GM18517 (cell line): ENCODE measurements around the gene FAM81B.

ENCODE experiments used
- ATAC-seq: cut with Tn5 transposase; IDR thresholded peaks from one replicate; pipeline ENCODE4 v1.9.1; 2021; ENCODE audit warnings: mild to moderate bottlenecking, moderate library complexity; ENCODE audit not compliant: unreplicated experiment

The FAM81B gene

DNA sequence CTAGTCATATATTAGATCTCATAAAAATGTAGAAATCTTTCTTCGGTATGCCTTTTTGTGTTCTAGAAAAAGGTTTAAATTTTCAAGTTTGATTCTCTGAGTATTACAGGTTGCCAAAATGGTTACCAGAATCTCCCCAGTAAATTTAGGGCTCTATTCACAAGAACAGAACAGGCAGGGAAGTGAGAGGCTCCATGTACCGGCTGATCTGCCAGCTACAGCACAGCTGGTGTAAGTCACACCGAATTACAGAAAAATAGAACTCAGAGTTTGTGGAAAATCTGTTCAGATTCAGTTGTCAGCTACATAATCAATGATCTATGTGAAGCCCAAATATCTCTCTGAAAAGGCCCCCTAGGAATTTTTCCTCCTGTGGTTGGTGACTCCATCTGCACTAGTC lies 10.5 kb downstream of the FAM81B start:
- no peak for ATAC-seq

DNA sequence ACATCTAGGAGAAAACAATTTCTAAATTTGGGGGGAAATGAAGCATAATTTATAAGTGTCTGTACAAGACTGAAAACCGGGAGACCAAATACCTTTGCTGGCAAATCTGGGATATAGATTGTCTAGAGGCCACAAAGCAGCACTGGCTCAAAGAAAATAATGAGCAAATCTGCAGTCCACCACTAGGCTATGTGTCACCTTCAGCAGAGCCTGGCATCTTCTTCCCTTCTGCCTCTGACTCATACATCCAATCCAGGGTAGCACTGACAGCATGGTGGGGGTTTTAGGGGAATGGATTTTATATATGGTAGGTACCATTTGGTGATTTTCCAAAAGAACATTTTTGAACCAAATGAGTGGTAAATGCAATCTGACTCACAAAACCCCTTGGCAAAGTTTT lies 12.8 kb downstream of the FAM81B start:
- no peak for ATAC-seq

DNA sequence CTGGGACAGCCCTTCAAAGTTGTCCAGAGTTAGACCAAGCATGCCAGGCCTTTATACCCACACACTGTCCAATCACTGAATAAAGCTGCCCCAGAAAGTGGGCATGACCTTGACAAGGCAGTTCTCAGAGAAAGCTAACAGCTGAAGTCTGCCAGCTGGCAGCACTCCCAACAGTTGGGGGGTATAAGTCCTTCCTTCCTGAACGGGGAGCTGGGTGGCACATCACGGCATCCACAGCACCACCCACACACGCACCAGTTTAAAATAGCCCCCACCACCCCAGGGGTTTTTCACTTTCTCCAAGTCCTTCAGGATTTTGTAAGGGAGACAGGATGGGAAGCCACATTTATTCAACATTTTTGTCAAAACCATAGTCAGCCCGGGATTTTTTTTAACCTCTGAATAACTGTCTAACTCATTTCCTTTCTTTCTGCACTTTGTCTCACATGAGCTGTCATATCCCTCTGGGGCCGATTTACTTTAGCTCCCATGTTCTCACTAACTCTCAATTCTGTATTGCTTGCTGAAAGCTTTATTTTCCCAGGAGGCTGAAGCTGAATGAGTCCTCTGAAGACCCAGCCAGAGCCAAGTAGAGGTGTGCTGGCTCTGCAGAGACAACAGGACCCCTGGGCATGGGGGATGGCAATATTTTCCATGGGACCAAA lies 15.4 kb downstream of the FAM81B start:
- ATAC-seq: no peak

DNA sequence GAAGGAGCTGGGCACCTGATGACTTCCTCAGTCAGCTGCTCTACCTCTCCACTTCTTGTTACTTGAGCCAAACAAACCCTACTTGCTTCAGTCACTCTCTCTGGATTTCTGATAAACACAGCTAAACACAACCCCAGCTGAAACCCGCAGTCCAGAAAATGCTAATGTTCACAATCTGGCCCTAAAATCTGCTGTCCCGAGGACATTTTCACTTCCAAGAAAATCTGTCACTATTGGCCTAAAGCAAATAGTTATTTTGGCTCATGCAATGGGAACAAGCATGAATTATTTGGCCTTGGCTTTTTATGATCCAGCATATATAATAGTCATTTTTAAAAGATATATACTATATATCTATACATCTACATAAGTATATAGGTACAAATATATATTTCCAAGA lies 19.1 kb downstream of the FAM81B start:
- no peak for ATAC-seq

DNA sequence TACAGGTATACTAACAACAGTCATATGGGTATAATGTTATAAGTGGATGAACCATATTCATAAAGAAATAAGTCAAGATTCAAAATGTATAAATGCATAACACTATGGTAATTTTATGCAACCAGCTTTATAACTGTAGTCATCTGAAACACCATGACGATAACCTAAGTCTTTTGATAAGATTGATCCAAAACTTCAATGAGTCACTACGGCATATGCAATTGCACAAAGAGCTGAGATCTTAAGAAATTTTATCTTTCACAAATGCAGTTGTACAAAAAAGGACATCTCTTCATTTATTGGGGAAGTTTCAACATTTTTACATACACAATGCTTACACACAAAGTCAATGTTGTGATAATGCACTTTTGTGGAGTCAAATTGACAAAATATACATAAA lies 20.3 kb downstream of the FAM81B start:
- ATAC-seq: no peak

DNA sequence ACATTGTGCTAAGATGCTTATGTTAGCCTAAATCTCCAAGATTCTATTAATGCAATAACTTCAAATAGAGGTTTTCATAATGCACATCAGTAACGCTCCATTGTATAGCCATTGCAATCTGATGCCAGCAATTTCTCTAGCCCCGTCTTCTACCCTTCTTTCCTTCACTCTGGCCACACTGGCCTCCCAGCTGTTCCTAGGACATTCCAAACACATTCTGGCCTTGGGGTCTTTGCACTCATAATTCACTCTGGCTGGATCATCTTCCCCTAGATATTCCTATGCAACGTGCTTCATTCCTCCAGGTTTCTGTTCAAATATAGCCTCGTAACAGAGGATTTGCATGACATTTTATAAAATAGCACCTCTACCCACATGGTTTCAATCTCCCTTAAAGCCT lies 23.3 kb downstream of the FAM81B start:
- ATAC-seq: no peak

DNA sequence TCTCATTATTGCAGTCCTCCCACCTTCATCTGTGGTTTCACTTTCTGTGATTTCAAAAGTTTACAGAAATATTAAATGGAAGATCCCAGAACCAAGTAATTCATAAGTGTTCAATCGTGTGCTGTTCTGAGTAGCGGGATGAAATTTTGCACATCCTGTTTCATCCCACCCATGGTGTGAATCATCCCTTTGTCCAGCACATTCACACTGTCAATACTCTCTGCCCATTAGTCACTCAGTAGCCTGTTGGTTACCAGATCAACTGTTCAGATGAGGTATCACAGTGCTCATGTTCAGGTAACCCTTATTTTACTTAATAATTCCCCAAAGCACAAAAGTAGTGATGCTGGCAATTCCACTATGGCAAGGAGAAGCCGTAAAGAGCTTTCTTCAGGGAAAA lies 26.8 kb downstream of the FAM81B start:
- ATAC-seq: no peak

DNA sequence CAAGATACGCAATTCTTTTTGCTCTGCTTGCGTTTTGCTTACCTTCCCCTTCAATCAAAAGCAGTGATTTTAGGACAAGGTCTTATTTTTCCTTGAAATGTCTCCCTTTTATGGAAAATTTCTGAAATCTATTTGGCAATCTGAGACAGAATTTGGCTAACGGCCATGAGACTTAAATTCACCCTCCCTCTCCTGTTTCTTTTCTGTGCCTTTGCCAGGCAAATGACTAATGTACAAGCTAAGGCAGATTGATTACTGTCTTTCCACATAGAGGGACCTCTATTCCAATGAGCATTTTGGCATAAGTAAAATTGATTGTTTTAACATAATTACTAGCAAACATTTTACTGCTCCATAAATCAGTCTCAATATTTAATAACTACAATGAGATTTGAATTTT lies 31.7 kb downstream of the FAM81B start:
- ATAC-seq: no peak

DNA sequence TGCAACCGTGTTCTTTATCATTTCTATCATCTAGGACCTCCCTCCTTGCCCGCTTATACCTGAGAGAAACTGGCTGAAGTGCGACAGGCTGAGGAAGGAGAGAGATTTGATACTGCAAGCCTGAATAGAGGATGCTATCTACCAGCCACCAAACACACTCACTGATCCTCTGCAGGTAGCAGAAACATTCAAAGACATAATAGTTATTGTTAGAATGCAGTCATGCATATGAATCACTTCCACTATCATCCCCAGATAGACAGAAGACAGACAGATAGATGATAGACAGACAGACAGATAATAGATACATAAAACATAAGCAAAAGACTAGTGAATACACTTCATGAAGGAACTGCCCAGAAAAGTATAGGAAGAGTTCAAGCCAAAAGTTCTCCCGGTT lies 32.9 kb downstream of the FAM81B start:
- ATAC-seq: no peak

DNA sequence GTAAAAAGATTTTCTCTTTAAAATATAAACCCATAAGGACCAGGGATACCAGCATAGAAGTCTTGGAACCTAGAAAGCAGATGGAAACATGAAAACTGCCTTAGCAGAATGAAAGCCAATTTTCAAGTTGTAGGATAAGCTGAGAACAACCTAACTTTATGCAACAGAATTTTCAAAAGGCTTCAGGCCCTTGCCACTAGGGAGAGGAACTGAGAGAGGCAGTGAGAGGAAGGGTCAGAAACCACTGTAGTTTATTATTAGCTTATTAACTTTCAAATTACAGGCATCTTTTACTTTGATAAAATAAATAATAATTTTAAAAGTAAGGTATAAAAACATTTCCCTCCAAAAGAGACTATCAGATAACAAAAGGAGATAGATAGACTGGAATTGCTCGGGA lies 33.4 kb downstream of the FAM81B start:
- ATAC-seq: no peak

DNA sequence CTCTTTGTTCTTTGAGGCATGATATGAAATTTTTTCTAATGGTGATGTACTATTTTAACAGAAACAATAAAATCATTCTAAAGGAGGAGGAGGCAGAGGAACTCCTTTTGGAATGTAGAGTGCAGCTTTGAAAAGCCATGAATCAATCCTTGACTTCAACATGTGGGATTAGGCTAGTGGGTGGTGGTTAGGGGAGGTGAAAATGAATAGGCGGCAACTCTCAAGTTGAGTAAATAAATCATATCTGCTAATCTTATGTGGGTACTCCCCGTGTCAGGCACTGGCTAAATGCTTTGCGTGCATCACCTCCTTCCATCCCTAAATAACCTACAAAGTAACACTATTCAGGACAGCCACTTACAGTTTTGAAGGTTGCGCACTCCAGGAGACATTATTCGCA lies 35.1 kb downstream of the FAM81B start:
- ATAC-seq: no peak

DNA sequence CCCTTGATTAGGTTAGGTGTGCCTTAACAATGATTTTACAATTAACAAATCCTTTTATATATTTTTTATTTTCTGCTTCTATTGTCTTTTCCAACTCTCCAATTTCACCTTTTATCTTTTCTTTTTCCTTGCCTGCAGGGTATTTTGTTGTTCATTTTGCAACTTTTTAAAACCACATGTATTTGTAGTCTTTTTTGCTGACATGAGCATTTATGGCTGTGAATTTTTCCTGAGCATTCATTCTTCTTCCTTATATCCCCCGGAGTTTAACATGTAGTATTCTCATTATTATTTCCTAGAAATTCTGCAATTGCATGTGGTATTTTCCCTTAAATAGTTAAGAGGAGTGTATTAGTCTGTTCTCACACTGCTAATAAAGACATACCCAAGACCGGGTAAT lies 41.6 kb downstream of the FAM81B start:
- no peak for ATAC-seq

DNA sequence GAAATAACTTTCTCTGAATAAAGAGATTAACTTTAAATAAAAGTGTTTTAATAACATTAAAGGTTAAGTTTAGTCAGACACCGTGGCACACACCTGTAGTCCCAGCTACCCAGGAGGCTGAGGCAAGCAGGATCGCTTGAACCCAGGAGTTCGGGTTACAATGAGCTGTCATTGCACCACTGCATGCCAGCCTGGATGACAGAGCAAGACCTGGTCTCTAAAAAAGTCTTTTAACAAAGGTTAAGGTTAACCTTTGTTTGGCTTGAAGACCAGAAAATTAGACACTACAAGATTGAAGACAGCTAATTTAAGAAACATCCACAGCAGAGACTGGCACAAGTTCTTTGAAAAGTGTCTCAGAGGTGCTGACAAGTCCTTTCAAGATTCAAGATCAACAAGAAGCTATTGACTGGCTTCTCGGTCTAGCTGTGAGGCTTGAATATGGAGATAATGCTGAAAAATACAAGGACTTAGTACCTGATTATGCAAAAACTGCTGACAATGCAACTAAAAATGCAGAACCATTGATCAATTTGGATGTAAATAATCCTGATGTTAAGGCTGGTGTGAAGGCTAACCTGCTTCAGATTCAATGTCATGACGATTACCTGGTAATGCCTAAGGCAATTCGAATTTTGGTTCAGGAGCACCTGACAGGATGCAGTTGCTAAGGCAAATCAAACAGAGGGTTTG lies 48.8 kb downstream of the FAM81B start:
- no peak for ATAC-seq

DNA sequence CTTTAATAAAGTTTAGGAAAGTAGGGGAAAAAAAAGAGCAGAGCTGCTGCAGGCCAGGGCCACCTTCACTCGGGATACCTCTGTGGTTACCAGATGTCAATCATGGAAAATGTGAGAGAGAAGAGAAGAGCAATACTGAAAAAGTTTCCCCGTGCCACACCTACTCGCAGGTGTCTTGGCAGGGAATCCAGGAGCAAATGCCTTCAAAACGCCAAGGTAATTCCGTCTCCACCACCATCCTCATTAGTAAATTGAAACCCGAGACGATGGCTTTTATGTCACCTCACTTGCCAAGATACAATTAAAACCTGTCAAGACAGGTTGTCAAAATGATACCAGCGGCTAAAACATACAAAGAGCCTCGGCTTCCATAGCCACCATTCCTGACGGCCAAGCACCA lies 49.7 kb downstream of the FAM81B start:
- no peak for ATAC-seq

DNA sequence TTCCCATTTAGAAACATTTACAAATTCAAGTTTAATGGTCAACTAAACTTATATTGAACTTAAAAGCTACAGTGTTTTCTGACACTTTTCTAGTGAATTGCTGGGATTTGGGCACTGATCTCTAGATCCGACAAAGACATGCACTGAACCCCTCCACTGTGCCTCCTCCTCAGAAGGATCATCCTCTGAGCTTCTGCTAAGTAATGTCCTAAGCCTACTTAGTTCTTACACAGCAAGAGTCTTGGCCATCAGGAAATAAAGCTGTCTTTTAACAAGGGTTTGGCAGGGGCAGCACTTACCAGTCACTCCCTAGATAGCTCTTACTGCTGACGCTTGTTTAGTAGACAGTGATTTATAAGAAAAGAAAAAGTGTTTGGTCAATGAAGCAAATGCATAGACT lies 50.5 kb downstream of the FAM81B start:
- no peak for ATAC-seq

DNA sequence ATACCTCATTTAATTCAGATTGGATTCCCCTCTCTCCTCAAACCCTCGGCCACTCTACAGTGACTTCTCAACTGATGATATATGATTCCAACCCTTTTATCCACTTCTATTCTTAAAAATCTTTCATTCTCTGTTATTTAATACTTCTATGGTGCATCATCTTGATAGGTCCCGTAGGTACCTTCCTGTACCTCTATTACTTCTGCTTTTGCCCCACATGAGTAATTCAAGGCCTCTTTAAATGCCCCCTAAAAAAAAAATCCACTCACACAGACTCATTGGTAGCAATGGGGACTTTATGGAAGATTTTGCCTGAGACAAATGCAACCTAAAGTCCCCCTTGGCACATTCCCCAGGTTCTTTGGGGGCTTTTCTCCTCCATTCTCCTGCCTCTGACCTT lies 54.3 kb downstream of the FAM81B start:
- ATAC-seq: no peak

DNA sequence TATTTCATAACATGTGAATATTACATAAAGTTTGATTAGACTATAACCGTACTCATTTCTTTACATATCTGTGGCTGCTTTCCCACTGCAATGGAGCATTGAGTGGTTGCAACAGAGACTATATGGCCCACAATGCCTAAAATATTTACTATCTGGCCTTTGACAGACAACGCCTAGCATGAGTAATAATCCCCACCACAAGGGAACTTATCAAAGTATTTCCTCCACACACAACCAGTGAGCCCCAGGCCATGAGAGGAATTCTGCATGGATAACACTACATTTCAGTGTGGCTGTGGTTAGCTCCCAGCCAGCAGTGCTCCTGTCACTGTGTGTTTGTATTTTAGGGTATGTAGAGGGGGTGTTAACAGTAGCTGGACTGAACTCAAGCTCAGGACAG lies 54.8 kb downstream of the FAM81B start:
- no peak for ATAC-seq

DNA sequence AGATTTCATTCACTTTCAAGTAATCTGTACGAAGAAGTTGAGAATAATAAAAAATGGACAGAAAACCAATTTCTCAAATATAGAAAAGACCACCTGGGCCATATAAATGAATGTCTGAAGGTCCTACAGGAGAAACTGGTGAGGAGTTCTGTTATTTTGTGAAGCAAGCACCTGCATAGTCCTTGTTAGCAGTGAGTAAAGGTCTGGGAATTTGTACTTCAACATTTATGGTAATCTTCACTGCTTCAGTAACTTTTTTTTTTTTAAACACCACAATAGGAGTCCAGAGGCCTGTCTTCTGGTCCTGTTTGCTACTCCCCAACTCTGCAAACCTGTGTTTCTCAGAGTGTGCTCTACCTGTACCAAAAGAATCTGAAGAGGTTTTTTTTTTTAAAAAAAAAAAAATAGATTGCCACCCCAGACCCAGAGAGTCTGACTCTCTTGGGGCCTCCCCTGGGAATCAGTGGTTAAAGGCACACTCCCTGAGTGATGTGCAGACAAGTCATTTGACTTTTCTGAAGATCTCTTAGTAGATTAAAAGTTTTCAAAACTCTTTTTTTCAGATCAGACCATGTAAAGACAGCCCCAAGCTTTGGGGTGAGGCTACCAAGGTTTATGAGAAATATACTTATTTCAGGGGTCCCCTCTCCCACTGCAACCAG lies 55.5 kb downstream of the FAM81B start:
- no peak for ATAC-seq

DNA sequence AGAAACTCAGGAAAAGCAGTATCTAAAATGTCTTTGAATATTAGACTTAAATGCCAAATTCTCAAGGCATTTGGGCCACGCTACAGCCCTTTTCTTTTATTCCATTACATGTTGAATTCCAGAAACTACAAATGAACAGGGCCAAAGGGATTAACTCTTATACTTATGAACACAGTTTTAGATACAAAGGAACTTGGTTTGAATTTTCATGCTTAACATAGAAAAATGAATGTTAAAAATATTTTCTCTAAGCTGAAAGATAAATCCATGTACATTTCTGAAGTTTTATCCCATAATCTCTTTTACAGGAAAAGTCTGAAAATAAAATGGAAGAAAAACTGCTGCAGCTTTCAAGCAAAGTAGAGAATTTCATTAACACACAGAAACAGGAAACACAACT lies 56.8 kb downstream of the FAM81B start:
- ATAC-seq: no peak

DNA sequence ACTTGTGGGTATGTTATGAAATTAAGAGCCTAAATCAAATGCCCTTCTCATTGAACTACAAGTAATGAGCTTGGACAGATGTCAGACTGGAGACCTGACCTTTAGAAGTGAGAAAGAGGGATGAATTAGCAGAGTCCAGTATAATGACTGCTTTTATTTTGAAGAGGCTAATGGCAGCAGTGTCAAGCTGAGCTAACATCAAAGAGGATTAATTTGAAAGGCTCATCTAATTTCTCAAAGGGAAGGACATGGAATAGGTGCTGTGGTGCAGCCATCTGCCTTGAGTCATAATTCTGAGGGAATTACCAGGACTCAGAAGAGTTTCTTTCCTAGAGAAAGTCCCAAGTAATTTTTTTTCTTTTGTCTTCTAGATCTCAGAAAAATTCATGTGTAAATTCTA lies 57.6 kb downstream of the FAM81B start:
- ATAC-seq: no peak

DNA sequence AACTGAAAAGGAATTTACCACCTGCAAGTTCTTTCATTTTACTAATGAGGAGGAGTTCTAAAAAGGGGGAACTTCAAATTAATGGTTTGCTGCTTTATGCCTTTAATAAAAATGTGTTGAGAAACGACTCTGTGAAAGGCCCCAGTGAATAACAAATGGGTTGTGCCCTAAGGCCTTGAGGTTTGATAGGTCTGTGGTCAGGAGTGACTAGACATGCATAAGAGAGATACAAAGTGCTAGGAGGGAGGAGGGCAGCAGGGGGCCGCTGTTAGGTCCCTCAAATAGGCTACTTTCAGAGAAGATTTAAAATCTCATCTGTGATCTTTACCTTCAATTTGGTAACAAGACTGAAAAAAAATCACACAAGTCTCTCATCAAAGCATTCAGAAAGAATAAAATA lies 58.3 kb downstream of the FAM81B start:
- no peak for ATAC-seq

DNA sequence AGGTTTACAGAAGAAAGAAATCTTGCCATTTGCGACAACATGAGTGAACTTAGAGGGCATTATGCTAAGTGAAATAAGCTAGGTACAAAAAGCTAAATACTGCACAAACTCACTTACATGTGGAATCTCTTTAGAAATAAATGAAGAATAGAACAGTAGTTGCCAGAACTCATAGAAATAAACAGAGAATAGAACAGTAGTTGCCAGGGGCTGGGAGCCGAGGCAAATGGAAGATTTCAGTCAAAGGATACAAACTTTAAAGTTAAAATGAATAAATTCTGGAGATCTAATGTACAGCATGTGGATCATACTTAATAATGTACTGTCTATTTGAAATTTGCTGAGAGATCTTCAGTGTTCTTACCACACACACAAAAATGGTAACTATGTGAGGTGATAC lies 63.4 kb downstream of the FAM81B start:
- ATAC-seq: no peak
